ENCODE measurements around the gene DMRTA2. TPM values are rescaled to one million over a fixed set of nuclear protein-coding genes. Genes with fewer than 3 reads are reported as not detected.

DMRTA2 gene
- total RNA-seq, 2 donors from 2014 or later: 1.1 TPM; not detected in 1

GRCh38 chr1:50438945-50439344 is 15.7 kb upstream of the DMRTA2 start:
- DNase-seq (ENCODE audit: low spot score): no peak
- Histone ChIP-seq H3K36me3 (no peaks in the 10 kb centered on the region), H3K27ac (no peak overlapping the region), H3K4me1 (replicated peaks) (no peaks in the 10 kb centered on the region), H3K9me3 (no peaks in the 10 kb centered on the region), H3K27me3 (replicated peaks; ENCODE audit: insufficient read depth) (no peaks in the 10 kb centered on the region), H3K4me3 (no peak overlapping the region)
- intact Hi-C loops (cut with DNase I): no loop called here
- TF ChIP-seq POLR2A (IDR thresholded peaks at IDR 0.05): no peak
- no peak for TF ChIP-seq POLR2AphosphoS5 (IDR thresholded peaks at IDR 0.05)
- TF ChIP-seq, protein P1, sequence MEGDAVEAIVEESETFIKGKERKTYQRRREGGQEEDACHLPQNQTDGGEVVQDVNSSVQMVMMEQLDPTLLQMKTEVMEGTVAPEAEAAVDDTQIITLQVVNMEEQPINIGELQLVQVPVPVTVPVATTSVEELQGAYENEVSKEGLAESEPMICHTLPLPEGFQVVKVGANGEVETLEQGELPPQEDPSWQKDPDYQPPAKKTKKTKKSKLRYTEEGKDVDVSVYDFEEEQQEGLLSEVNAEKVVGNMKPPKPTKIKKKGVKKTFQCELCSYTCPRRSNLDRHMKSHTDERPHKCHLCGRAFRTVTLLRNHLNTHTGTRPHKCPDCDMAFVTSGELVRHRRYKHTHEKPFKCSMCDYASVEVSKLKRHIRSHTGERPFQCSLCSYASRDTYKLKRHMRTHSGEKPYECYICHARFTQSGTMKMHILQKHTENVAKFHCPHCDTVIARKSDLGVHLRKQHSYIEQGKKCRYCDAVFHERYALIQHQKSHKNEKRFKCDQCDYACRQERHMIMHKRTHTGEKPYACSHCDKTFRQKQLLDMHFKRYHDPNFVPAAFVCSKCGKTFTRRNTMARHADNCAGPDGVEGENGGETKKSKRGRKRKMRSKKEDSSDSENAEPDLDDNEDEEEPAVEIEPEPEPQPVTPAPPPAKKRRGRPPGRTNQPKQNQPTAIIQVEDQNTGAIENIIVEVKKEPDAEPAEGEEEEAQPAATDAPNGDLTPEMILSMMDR (IDR thresholded peaks at IDR 0.05): no peak

GRCh38 chr1:50436489-50436888 is 13.2 kb upstream of the DMRTA2 start:
- H3K36me3 ChIP-seq: no peaks in the 10 kb centered on the region
- H3K4me3 ChIP-seq: no peak overlapping the region
- TF ChIP-seq, protein P1 (IDR thresholded peaks at IDR 0.05): no peak
- TF ChIP-seq POLR2AphosphoS5 (IDR thresholded peaks at IDR 0.05) (no peak), POLR2A (IDR thresholded peaks at IDR 0.05) (no peak)
- no peak overlapping the region for H3K27ac ChIP-seq
- intact Hi-C loops (cut with DNase I): no loop called here
- no peaks in the 10 kb centered on the region for H3K4me1 ChIP-seq (replicated peaks)
- WGBS: 92% methylated on average over 6 of the region's 6 CpGs
- peaks cover 3% of the 10 kb centered on the region for H3K27me3 ChIP-seq (replicated peaks; ENCODE audit: insufficient read depth)
- no peaks in the 10 kb centered on the region for H3K9me3 ChIP-seq
- no peak for DNase-seq (ENCODE audit: low spot score)

DNA sequence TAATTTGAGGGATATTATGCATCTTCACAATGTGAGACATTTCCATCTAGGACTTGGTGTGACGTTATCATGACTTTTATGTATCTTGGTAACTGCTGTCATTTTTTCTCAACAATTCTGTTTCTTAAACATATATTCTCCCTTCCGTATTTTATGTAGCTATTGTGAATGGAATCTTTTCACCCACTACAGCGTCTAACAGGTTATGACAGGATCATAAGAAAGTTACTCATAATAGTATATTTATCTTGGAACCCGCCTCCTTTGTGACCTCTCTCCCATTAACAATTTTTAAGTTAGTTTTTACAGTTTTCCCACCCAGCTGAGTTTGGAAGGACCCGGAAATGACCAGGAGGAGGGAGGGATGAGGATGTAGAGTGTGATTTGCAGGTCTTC is 6.8 kb upstream of the DMRTA2 start:
- Histone ChIP-seq H3K9me3 (no peaks in the 10 kb centered on the region), H3K4me1 (replicated peaks) (no peaks in the 10 kb centered on the region), H3K27me3 (replicated peaks; ENCODE audit: insufficient read depth) (peaks cover 56% of the 10 kb centered on the region), H3K36me3 (no peaks in the 10 kb centered on the region), H3K4me3 (no peak overlapping the region), H3K27ac (no peak overlapping the region)
- 24% methylated on average over 5 of the region's 5 CpGs for WGBS
- no peak for DNase-seq (ENCODE audit: low spot score)
- intact Hi-C loops (cut with DNase I): no loop called here
- TF ChIP-seq POLR2A (IDR thresholded peaks at IDR 0.05): no peak
- TF ChIP-seq, protein P1 (IDR thresholded peaks at IDR 0.05): no peak
- no peak for TF ChIP-seq POLR2AphosphoS5 (IDR thresholded peaks at IDR 0.05)

DNA sequence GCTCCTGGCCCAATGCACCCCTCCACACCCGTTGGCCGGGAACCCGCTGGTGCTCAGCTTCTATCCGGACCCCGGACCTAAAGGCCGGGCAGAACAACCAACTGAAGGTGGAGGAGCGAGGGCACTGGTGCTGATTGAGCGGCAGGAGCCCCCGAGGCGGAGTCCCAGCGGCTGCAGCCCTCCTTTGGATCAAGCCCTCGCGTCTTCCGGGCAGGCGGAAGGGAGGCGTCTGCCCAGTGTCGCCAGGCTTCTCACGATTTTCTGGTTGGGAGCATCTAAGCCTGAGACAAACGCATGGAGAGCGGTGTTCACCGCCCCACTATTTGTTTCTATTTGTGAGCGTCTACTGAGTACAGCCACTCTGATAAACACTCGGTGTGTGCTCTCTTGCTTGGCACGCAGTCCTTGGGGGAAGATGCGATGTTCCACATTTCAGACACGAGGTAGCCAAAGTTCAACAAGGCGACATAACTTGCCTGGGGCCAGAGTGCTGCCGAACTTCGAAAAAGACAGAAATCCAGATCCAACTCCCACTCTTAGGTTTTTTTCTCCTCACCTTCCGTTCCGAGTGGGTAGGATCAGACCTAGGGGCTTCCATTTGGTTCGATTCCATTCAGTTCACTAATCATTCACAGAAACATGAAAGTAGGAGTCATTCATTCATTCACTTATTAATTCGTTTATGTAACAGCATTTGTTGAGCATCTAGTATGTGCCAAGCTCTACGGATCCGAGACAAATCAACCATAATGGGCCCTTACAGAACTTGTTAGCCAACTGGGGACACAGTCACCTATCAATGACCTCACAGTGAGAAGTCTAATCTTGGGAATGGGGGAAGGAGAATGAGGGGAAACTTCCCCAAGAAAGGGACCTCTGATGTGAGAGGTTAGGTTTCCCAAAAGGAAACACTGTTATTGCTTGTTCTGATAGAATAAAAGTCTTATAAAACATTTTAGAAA is 4.9 kb upstream of the DMRTA2 start:
- TF ChIP-seq, protein P1 (IDR thresholded peaks at IDR 0.05): no peak
- TF ChIP-seq POLR2A (IDR thresholded peaks at IDR 0.05) (no peak), POLR2AphosphoS5 (IDR thresholded peaks at IDR 0.05) (no peak)
- Histone ChIP-seq H3K27me3 (replicated peaks; ENCODE audit: insufficient read depth) (peaks cover 67% of the 10 kb centered on the region), H3K9me3 (no peaks in the 10 kb centered on the region), H3K27ac (no peak overlapping the region), H3K4me1 (replicated peaks) (no peaks in the 10 kb centered on the region), H3K36me3 (no peaks in the 10 kb centered on the region), H3K4me3 (no peak overlapping the region)
- no peak for DNase-seq (ENCODE audit: low spot score)
- 11% methylated on average over 22 of the region's 35 CpGs for WGBS
- intact Hi-C loops (cut with DNase I): no loop called here

Data from prostate gland (tissue), 2 donors.